WTC11 (cell line): ENCODE data around the gene FASN.

Experiments used
- AR ChIP-seq: fragments of 250-450 bp; sonication (Bioruptor Pico); IDR thresholded peaks from 2 replicates; pipeline ENCODE4 v1.9.0; 2021; ENCODE audit warnings: mild to moderate bottlenecking
- ATF2 ChIP-seq: sonication (generic); formaldehyde crosslinking; IDR thresholded peaks from 2 replicates; pipeline ENCODE4 v1.8.1; 2022; ENCODE audit warnings: low read depth, missing genetic modification reagents, borderline replicate concordance
- CTCF ChIP-seq: fragments of 200-600 bp; IDR thresholded peaks from 2 replicates; pipeline ENCODE4 v1.8.0; 2022; ENCODE audit warnings: antibody characterized with exemption
- E2F4 ChIP-seq: sonication (generic); formaldehyde crosslinking; IDR thresholded peaks from 2 replicates; pipeline ENCODE4 v1.8.1; 2022; ENCODE audit warnings: low read depth, mild to moderate bottlenecking, moderate library complexity, missing genetic modification reagents, borderline replicate concordance
- ERG ChIP-seq: fragments of 250-450 bp; sonication (Bioruptor Pico); IDR thresholded peaks from 2 replicates; pipeline ENCODE4 v1.8.0; 2021; ENCODE audit warnings: mild to moderate bottlenecking
- FOXK1 ChIP-seq: sonication (generic); formaldehyde crosslinking; IDR thresholded peaks from 2 replicates; pipeline ENCODE4 v1.8.0; 2022; ENCODE audit warnings: mild to moderate bottlenecking, moderate library complexity, missing genetic modification reagents
- IRF2 ChIP-seq: sonication (generic); formaldehyde crosslinking; IDR thresholded peaks from 2 replicates; pipeline ENCODE4 v1.8.0; 2022; ENCODE audit warnings: low read depth, missing genetic modification reagents, borderline replicate concordance
- NFE2L1 ChIP-seq: sonication (generic); formaldehyde crosslinking; IDR thresholded peaks from 2 replicates; pipeline ENCODE4 v1.8.1; 2023; ENCODE audit warnings: missing genetic modification reagents
- NFYB ChIP-seq: sonication (generic); formaldehyde crosslinking; conservative IDR thresholded peaks from 2 replicates; pipeline ENCODE4 v1.8.0; 2022; ENCODE audit warnings: low read depth, missing genetic modification reagents
- RELA ChIP-seq: sonication (generic); formaldehyde crosslinking; IDR thresholded peaks from 2 replicates; pipeline ENCODE4 v1.8.1; 2022; ENCODE audit warnings: missing genetic modification reagents, mild to moderate bottlenecking, borderline replicate concordance
- RORB ChIP-seq: fragments of 250-450 bp; sonication (Bioruptor Pico); IDR thresholded peaks from 2 replicates; pipeline ENCODE4 v1.9.0; 2021; ENCODE audit warnings: mild to moderate bottlenecking
- SMAD4 ChIP-seq: sonication (generic); formaldehyde crosslinking; IDR thresholded peaks from 2 replicates; pipeline ENCODE4 v1.8.0; 2022; ENCODE audit warnings: mild to moderate bottlenecking, missing genetic modification reagents
- SP1 ChIP-seq: sonication (generic); formaldehyde crosslinking; conservative IDR thresholded peaks from 2 replicates; pipeline ENCODE4 v1.8.1; 2022; ENCODE audit warnings: missing genetic modification reagents

- no peak for TF ChIP-seq ATF2 (CRISPR knock-in tag)
- no peak for TF ChIP-seq E2F4 (CRISPR knock-in tag)
- TF ChIP-seq FOXK1: no peak
- no peak for TF ChIP-seq RELA (CRISPR knock-in tag)
- TF ChIP-seq CTCF: no peak
- no peak for TF ChIP-seq AR
- TF ChIP-seq ERG (CRISPR knock-in tag): no peak
- TF ChIP-seq IRF2 (CRISPR knock-in tag): no peak
- TF ChIP-seq NFE2L1 (CRISPR knock-in tag): no peak
- TF ChIP-seq SP1 (CRISPR knock-in tag): no peak
- no peak for TF ChIP-seq SMAD4 (CRISPR knock-in tag)
- no peak for TF ChIP-seq NFYB (CRISPR knock-in tag)
- TF ChIP-seq RORB (CRISPR knock-in tag): no peak
These were observed 25.2 kb downstream of the FASN start for GRCh38 chr17:82072827-82073226.
